ENCODE measurements around the gene REXO1. TPM values are rescaled to one million over a fixed set of nuclear protein-coding genes. Genes with fewer than 3 reads are reported as not detected.

The REXO1 gene, protein sequence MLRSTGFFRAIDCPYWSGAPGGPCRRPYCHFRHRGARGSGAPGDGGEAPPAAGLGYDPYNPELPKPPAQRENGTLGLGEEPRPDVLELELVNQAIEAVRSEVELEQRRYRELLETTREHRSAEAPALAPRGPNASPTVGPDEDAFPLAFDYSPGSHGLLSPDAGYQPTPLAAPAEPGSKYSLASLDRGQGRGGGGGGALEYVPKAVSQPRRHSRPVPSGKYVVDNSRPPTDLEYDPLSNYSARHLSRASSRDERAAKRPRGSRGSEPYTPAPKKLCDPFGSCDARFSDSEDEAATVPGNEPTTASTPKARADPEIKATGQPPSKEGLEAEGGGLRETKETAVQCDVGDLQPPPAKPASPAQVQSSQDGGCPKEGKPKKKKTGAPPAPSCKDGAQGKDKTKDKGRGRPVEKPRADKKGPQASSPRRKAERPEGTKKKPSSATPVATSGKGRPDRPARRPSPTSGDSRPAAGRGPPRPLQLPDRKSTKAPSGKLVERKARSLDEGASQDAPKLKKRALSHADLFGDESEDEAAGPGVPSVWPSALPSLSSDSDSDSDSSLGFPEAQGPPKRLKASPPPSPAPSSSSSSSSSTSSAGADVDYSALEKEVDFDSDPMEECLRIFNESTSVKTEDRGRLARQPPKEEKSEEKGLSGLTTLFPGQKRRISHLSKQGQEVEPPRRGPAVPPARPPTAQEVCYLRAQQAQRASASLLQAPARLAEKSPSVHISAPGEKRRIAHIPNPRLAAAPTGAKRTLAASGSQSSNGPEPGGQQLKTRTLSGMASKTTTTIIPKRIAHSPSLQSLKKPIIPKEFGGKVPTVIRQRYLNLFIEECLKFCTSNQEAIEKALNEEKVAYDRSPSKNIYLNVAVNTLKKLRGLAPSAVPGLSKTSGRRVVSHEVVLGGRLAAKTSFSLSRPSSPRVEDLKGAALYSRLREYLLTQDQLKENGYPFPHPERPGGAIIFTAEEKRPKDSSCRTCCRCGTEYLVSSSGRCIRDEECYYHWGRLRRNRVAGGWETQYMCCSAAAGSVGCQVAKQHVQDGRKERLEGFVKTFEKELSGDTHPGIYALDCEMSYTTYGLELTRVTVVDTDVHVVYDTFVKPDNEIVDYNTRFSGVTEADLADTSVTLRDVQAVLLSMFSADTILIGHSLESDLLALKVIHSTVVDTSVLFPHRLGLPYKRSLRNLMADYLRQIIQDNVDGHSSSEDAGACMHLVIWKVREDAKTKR
- total RNA-seq, result 56.3 and 69.6 TPM in 2 replicates

DNA sequence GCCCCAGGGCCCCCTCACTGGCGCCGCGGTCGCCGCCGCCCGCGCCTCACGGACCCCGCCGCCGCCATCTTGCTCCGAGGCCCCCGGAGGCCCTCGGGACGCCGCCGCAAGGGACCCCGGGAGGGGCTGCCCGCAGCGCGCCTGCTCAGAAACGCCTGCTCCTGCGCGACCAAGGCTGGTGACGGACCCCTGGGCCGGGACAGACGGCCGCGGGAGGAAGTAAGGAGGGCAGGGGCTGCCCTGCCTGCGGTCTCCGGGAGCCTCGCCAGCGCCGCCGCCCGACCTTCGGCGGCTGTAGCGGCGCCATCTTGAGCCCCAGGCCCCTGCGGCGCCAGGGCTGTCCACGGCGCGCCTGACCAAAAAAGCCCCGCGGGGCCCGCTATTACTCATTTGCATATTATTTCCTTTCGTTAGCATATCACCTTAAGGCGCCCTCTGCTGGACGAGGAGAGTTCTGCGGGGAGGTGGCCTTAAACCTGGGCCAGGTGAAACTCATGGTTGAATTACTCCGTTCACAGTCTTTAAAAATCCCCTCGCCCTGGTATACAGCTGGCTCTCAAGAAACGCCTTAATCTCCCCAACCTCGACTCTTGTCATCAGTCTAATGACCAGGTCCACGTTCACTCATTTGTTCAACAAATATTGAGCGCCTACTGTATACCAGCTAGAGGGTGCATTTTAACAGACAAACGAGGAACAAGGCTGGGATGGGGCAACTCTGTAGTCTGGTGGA is at the start of gene REXO1:
Gene REXO1, minus strand, starts transcription at position 85 of the 733 bp plus-strand sequence. CDS start 125 bp downstream, outside the sequence.
- Mint-ChIP-seq H3K36me3 (ENCODE audit: low read depth) (peaks cover 16% of the 10 kb centered on the region), H3K4me3 (peak within 1 kb of the TSS; percentile 88), H3K9me3 (no peaks in the 10 kb centered on the region), H3K4me1 (peaks cover 69% of the 10 kb centered on the region), H3K27ac (peak within 1 kb of the TSS; percentile 88), H3K27me3 (no peaks in the 10 kb centered on the region)
- ChIA-PET CTCF (interaction anchor here (0.8 to 1.3 kb wide), 4 partner anchors 10 to 56 kb away, joined by 3 to 5 read pairs (median 3); no protein-coding TSS in a partner anchor), POLR2A (interaction anchor here (0.5 to 1.8 kb wide), 17 partner anchors 8 to 993 kb away, joined by 3 to 10 read pairs (median 3); partner anchors contain the start of gene ZNF555)
- peak; percentile 74 for ATAC-seq (ENCODE audit: low read depth)
- DNase-seq, result peak; percentile 98
- intact Hi-C loops (cut with micrococcal nuclease), result loop anchor here (1.0 to 2.0 kb wide), 5 partner anchors 16 to 442 kb away; partner anchors contain the start of genes ADAT3, ATP8B3, DAZAP1 and SCAMP4
- TF ChIP-seq, protein P1, sequence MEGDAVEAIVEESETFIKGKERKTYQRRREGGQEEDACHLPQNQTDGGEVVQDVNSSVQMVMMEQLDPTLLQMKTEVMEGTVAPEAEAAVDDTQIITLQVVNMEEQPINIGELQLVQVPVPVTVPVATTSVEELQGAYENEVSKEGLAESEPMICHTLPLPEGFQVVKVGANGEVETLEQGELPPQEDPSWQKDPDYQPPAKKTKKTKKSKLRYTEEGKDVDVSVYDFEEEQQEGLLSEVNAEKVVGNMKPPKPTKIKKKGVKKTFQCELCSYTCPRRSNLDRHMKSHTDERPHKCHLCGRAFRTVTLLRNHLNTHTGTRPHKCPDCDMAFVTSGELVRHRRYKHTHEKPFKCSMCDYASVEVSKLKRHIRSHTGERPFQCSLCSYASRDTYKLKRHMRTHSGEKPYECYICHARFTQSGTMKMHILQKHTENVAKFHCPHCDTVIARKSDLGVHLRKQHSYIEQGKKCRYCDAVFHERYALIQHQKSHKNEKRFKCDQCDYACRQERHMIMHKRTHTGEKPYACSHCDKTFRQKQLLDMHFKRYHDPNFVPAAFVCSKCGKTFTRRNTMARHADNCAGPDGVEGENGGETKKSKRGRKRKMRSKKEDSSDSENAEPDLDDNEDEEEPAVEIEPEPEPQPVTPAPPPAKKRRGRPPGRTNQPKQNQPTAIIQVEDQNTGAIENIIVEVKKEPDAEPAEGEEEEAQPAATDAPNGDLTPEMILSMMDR (IDR thresholded peaks at IDR 0.05), result peak; percentile 86

DNA sequence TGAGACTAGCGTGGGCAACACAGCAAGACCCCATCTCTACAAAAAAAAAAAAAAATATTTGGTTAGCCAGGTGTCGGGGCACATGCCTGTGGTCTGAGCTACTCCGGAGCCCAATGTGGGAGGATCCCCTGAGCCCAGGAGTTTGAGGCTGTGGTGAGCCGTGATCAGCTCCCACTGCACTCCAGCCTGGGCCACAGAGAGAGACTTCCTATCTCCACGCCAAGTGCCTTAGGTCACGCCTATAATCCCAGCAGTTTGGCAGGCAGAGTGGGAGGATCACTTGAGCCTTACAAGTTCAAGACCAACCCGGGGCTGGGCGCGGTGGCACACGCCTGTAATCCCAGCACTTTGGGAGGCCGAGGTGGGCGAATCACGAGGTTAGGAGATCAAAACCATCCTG is 48.2 kb upstream of the REXO1 start:
- Mint-ChIP-seq H3K4me1 (peaks cover 45% of the 10 kb centered on the region), H3K4me3 (peak overlapping the region; percentile 84), H3K27ac (peak overlapping the region; percentile 97), H3K9me3 (no peaks in the 10 kb centered on the region), H3K27me3 (no peaks in the 10 kb centered on the region), H3K36me3 (ENCODE audit: low read depth) (no peaks in the 10 kb centered on the region)
- ATAC-seq (ENCODE audit: low read depth) (no peak), DNase-seq (no peak)
- intact Hi-C loops (cut with micrococcal nuclease), result loop anchor here (2.0 kb wide), 1 partner anchor 46 kb away; no protein-coding TSS in a partner anchor
- ChIA-PET CTCF (no interaction called here), POLR2A (interaction anchor here (0.6 to 4.0 kb wide), 12 partner anchors 9 to 550 kb away, joined by 3 to 35 read pairs (median 6); partner anchors contain the start of genes ABHD17A and MKNK2)
- TF ChIP-seq, protein P1 (IDR thresholded peaks at IDR 0.05), result no peak

DNA sequence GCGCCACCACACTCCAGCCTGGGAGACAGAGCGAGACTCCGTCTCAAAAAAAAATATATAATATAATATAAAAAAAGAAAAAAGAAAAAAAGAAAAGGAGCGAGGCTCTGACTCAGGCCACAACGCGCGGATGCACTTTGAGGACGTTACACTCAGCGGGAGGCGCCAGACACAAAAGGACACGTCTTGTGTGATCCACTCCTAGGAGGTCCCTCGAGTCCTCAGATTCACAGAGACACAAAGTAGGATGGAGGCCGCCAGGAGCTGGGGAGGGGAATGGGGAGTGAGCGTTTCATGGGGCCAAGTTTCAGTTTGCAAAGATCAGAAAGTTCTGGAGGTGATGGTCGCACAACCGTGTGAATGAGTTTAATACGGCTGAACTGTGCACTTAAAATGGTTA is 45.5 kb upstream of the REXO1 start:
- intact Hi-C loops (cut with micrococcal nuclease), result no loop called here
- TF ChIP-seq, protein P1 (IDR thresholded peaks at IDR 0.05), result no peak
- POLR2A ChIA-PET, result interaction anchor here (0.6 to 4.0 kb wide), 5 partner anchors 8 to 125 kb away, joined by 3 to 25 read pairs (median 5); partner anchors contain the start of gene ABHD17A
- Mint-ChIP-seq H3K36me3 (ENCODE audit: low read depth) (no peaks in the 10 kb centered on the region), H3K4me3 (no peak overlapping the region), H3K4me1 (peaks cover 41% of the 10 kb centered on the region), H3K9me3 (no peaks in the 10 kb centered on the region), H3K27ac (no peak overlapping the region), H3K27me3 (no peaks in the 10 kb centered on the region)
- DNase-seq (no peak), ATAC-seq (ENCODE audit: low read depth) (no peak)
- CTCF ChIA-PET, result no interaction called here

DNA sequence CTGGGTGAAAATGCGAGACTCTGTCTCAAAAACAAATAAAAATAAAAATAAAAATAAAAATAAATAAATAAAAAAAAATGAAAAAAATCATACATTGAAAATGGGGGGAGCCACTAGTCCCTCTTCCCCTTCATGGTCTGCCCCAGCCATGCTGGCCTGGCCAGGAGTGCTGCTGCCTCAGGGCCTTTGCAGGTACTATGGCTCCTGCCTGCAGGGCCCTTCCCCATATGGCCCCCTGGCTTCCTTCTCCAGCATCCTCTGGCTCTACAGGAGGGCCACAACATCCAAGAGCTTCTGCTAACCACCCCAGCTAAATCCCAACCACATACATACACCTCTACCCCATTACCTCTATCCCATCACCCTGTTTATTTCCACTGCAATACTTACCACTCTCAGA is 41.6 kb upstream of the REXO1 start:
- TF ChIP-seq, protein P1 (IDR thresholded peaks at IDR 0.05), result no peak
- H3K4me1 Mint-ChIP-seq, result peaks cover 22% of the 10 kb centered on the region
- H3K27ac Mint-ChIP-seq, result no peak overlapping the region
- DNase-seq (no peak), ATAC-seq (ENCODE audit: low read depth) (no peak)
- H3K4me3 Mint-ChIP-seq, result no peak overlapping the region
- ChIA-PET CTCF (interaction anchor here (1.8 kb wide), 1 partner anchor 8 kb away, joined by 5 read pairs; no protein-coding TSS in a partner anchor), POLR2A (interaction anchor here (1.2 kb wide), 1 partner anchor 52 kb away, joined by 4 read pairs; no protein-coding TSS in a partner anchor)
- no peaks in the 10 kb centered on the region for H3K36me3 Mint-ChIP-seq (ENCODE audit: low read depth)
- intact Hi-C loops (cut with micrococcal nuclease), result no loop called here
- H3K27me3 Mint-ChIP-seq, result no peaks in the 10 kb centered on the region
- no peaks in the 10 kb centered on the region for H3K9me3 Mint-ChIP-seq
